Measurements from ENCODE around the gene BAZ2B.

The BAZ2B gene

DNA sequence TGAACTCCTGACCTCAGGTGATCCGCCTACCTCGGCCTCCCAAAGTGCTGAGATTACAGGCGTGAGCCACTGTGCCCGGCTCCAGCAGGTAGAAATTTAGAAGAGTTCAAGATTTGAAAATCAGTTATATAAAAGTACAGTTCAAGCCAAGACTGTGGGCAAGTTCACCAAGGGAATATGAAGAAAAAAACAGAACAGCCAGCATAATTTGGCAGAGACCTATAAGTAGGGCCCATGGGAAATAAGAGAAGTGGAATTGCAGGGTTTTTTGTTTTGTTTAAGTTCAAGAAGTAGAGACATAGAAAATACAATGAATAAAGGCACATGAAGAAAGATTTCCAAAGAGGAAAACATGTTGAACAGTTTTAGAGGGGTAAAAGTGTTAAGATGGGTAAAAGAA lies 57.9 kb downstream of the BAZ2B start:
- Histone ChIP-seq H3K27me3 (replicated peaks; ENCODE audit: control insufficient read depth, insufficient read depth, low read length) (no peaks in the 10 kb centered on the region), H3K4me3 (replicated peaks; ENCODE audit: low read depth, low read length) (no peak overlapping the region), H3K36me3 (ENCODE audit: control insufficient read depth, insufficient read depth, low read length) (no peaks in the 10 kb centered on the region)
- TF ChIP-seq, protein P1, sequence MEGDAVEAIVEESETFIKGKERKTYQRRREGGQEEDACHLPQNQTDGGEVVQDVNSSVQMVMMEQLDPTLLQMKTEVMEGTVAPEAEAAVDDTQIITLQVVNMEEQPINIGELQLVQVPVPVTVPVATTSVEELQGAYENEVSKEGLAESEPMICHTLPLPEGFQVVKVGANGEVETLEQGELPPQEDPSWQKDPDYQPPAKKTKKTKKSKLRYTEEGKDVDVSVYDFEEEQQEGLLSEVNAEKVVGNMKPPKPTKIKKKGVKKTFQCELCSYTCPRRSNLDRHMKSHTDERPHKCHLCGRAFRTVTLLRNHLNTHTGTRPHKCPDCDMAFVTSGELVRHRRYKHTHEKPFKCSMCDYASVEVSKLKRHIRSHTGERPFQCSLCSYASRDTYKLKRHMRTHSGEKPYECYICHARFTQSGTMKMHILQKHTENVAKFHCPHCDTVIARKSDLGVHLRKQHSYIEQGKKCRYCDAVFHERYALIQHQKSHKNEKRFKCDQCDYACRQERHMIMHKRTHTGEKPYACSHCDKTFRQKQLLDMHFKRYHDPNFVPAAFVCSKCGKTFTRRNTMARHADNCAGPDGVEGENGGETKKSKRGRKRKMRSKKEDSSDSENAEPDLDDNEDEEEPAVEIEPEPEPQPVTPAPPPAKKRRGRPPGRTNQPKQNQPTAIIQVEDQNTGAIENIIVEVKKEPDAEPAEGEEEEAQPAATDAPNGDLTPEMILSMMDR (IDR thresholded peaks at IDR 0.05; ENCODE audit: insufficient read depth, low read length, poor library complexity, severe bottlenecking) = no peak
- no peak for DNase-seq (ENCODE audit: extremely low read depth, insufficient read length)

GRCh38 chr2:159557437-159558034 lies 58.8 kb downstream of the BAZ2B start:
- Histone ChIP-seq H3K4me3 (replicated peaks; ENCODE audit: low read depth, low read length) (no peak overlapping the region), H3K36me3 (ENCODE audit: control insufficient read depth, insufficient read depth, low read length) (no peaks in the 10 kb centered on the region), H3K27me3 (replicated peaks; ENCODE audit: control insufficient read depth, insufficient read depth, low read length) (no peaks in the 10 kb centered on the region)
- no peak for DNase-seq (ENCODE audit: extremely low read depth, insufficient read length)
- TF ChIP-seq, protein P1 (IDR thresholded peaks at IDR 0.05; ENCODE audit: insufficient read depth, low read length, poor library complexity, severe bottlenecking) = peak; percentile 40

DNA sequence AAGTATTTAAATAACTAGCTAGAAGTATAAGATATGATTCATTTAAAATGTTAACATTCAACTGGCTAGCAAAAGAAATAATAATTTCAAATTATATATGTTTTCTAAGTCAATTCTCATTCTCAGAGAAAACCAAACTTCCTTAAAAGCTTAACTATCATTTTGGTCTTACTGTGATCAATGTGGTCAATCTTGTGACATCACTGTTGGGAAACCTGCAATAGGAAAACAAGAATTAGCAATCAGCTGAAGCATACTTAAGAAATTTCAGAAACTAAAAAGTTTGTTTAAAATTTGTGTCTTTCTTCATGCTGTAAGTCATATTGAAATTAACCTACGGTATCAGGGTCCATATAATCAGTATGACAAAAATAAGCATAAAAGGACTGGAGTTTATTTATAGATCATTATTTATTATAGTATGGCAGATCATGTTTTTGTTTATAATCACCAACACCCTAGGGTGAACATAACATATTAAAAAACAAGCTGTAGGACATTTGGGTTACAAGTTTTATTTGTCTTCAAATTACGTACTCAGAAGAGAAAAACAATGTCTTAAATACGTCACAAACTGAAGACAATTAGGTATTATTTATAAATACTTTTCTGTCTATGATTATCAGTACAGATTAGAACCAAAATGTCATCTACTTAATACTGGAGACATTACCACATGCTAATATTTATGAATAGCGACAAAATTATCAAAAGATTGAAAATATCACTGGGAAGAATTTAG lies 60.5 kb downstream of the BAZ2B start:
- Histone ChIP-seq H3K36me3 (ENCODE audit: control insufficient read depth, insufficient read depth, low read length) (no peaks in the 10 kb centered on the region), H3K27me3 (replicated peaks; ENCODE audit: control insufficient read depth, insufficient read depth, low read length) (no peaks in the 10 kb centered on the region), H3K4me3 (replicated peaks; ENCODE audit: low read depth, low read length) (no peak overlapping the region)
- DNase-seq (ENCODE audit: extremely low read depth, insufficient read length) = no peak
- TF ChIP-seq, protein P1 (IDR thresholded peaks at IDR 0.05; ENCODE audit: insufficient read depth, low read length, poor library complexity, severe bottlenecking) = no peak

DNA sequence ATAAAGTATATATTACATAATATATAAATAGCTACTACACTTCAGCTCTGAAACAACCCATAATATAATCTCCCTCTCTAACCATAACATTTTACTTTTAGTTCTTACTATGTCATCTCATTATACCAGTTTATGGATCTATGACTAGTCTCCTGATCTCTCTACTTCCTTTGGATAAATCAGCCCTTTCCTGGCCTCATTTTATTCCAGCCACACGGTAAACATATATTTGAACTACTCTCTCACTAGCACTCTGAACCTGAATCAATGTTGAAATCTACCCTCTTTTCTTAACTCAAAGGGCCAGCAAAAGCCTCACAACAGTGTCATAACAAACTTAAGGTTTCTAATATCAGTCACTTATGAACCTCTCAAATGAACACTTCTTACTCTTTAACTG lies 62.6 kb downstream of the BAZ2B start:
- TF ChIP-seq, protein P1 (IDR thresholded peaks at IDR 0.05; ENCODE audit: insufficient read depth, low read length, poor library complexity, severe bottlenecking) = no peak
- DNase-seq (ENCODE audit: extremely low read depth, insufficient read length) = no peak
- Histone ChIP-seq H3K27me3 (replicated peaks; ENCODE audit: control insufficient read depth, insufficient read depth, low read length) (no peaks in the 10 kb centered on the region), H3K36me3 (ENCODE audit: control insufficient read depth, insufficient read depth, low read length) (no peaks in the 10 kb centered on the region), H3K4me3 (replicated peaks; ENCODE audit: low read depth, low read length) (no peak overlapping the region)

DNA sequence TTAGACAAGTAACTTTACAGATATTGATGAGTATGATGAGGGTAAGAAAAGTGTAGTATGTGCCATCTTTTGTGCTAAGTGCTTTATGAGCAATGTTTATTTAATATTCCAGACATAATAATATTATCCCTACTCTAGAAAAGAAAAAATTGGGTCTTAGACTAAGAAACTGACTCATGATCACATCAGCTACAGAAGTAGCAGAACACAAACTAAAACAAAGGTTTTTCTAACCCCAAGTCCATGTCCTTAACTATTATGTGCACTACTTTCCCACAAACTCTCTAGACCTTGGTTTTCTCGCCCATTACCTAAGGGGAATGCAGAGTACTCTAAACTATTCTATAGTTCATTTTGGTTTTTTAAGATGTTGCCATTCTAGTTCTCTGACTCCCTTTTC lies 64.5 kb downstream of the BAZ2B start:
- no peak for DNase-seq (ENCODE audit: extremely low read depth, insufficient read length)
- H3K36me3 ChIP-seq (ENCODE audit: control insufficient read depth, insufficient read depth, low read length) = no peaks in the 10 kb centered on the region
- no peaks in the 10 kb centered on the region for H3K27me3 ChIP-seq (replicated peaks; ENCODE audit: control insufficient read depth, insufficient read depth, low read length)
- TF ChIP-seq, protein P1 (IDR thresholded peaks at IDR 0.05; ENCODE audit: insufficient read depth, low read length, poor library complexity, severe bottlenecking) = no peak
- no peak overlapping the region for H3K4me3 ChIP-seq (replicated peaks; ENCODE audit: low read depth, low read length)

All from GM06990 (cell line).